Epidermal melanocyte (primary cell): ENCODE measurements around the gene MEIS2.

Source experiments
- DNase-seq: peaks from one replicate; pipeline ENCODE4 v3.0.0; 2011; ENCODE audit warnings: low spot score; ENCODE audit not compliant: insufficient read length

MEIS2 gene

GRCh38 chr15:37098468-37099318, 1.7 kb downstream of the MEIS2 start:
- no peak for DNase-seq

- DNase-seq, result no peak
Measured at GRCh38 chr15:37097144-37097919, 3.0 kb downstream of the MEIS2 start.

- DNase-seq, result no peak
Measured at GRCh38 chr15:37096558-37097143, 3.7 kb downstream of the MEIS2 start.

- no peak for DNase-seq
Measured at GRCh38 chr15:37095770-37096557, 4.4 kb downstream of the MEIS2 start.

- no peak for DNase-seq
Measured at GRCh38 chr15:37094915-37095711, 5.2 kb downstream of the MEIS2 start.

- no peak for DNase-seq
Measured at GRCh38 chr15:37094333-37094914, 5.9 kb downstream of the MEIS2 start.

GRCh38 chr15:37093480-37094332, 6.6 kb downstream of the MEIS2 start:
- DNase-seq, result no peak

- DNase-seq, result no peak
Measured at GRCh38 chr15:37090543-37091175, 9.7 kb downstream of the MEIS2 start.

- DNase-seq, result no peak
Measured at GRCh38 chr15:37088436-37088835, 11.9 kb downstream of the MEIS2 start.

GRCh38 chr15:37087131-37087588, 13.2 kb downstream of the MEIS2 start:
- no peak for DNase-seq

GRCh38 chr15:37086521-37086920, 13.8 kb downstream of the MEIS2 start:
- no peak for DNase-seq

GRCh38 chr15:37086120-37086519, 14.2 kb downstream of the MEIS2 start:
- DNase-seq, result no peak

- DNase-seq, result no peak
Measured at GRCh38 chr15:37084602-37085001, 15.7 kb downstream of the MEIS2 start.

GRCh38 chr15:37083610-37084009, 16.7 kb downstream of the MEIS2 start:
- DNase-seq, result no peak

- no peak for DNase-seq
Measured at GRCh38 chr15:37081983-37082382, 18.4 kb downstream of the MEIS2 start.

- DNase-seq, result no peak
Measured at GRCh38 chr15:37080261-37080921, 20.0 kb downstream of the MEIS2 start.

GRCh38 chr15:37079726-37080125, 20.6 kb downstream of the MEIS2 start:
- DNase-seq, result no peak

- no peak for DNase-seq
Measured at GRCh38 chr15:37078566-37078965, 21.8 kb downstream of the MEIS2 start.
